B cell (primary cell): ENCODE measurements around the gene EFNA1. TPM values are rescaled to one million over a fixed set of nuclear protein-coding genes. Genes with fewer than 3 reads are reported as not detected.

Experiments
- ATAC-seq: fragments of 200-7000 bp; cut with Tn5 transposase; one replicate; pipeline ENCODE4 v1.10.0; 2021; ENCODE audit warnings: low read depth, mild to moderate bottlenecking, moderate number of reproducible peaks, moderate library complexity
- CTCF ChIA-PET: fragments of 350-600 bp; sonication (Branson Sonifier 250); formaldehyde crosslinking; loops from one replicate; lab custom pipeline; 2021; ENCODE audit warnings: antibody characterized with exemption, inconsistent platforms; lab: Charles Lee
- POLR2A ChIA-PET: fragments of 350-600 bp; sonication (Branson Sonifier 250); formaldehyde crosslinking; loops from one replicate; lab custom pipeline; 2021; ENCODE audit warnings: antibody characterized with exemption; lab: Charles Lee
- DNase-seq: peaks from one replicate; pipeline ENCODE4 v3.0.0; 2013
- H2AFZ ChIP-seq: 2 replicates; pipeline ENCODE4 v1.6.1; 2012; ENCODE audit warnings: mild to moderate bottlenecking, low read depth, low read length; ENCODE audit not compliant: insufficient read depth, poor library complexity, severe bottlenecking
- H3K27ac ChIP-seq, 2 donors: 1 replicate in 1 of 2; 2 replicates in 1 of 2; pipeline ENCODE4 v1.5.1; 2012 to 2013; ENCODE audit warnings: low read length in 2 of 2, mild to moderate bottlenecking in 2 of 2, moderate library complexity in 1 of 2
- H3K27me3 ChIP-seq, 4 experiments: fragments of 200-600 bp in 1 of 4; sonication (generic) in 1 of 4; replicated peaks in 1 of 4; 1 replicate in 2 of 4; 2 replicates in 2 of 4; pipeline versions ENCODE4 v1.6.1 to v1.7.0; 2013 to 2016; ENCODE audit warnings: low read length in 3 of 4, mild to moderate bottlenecking in 2 of 4, mixed read lengths in 1 of 4, moderate library complexity in 1 of 4; ENCODE audit not compliant: insufficient read depth in 4 of 4, control insufficient read depth in 3 of 4; ENCODE audit errors: control extremely low read depth in 1 of 4
- H3K36me3 ChIP-seq, 2 experiments: replicated peaks in 1 of 2; 1 replicate in 1 of 2; 2 replicates in 1 of 2; pipeline versions ENCODE4 v1.6.1 to v1.7.1; 2013; ENCODE audit warnings: low read length in 1 of 2; ENCODE audit not compliant: insufficient read depth in 2 of 2, control insufficient read depth in 1 of 2; ENCODE audit errors: control extremely low read depth in 1 of 2, extremely low read depth in 1 of 2
- H3K4me1 ChIP-seq, 2 donors: fragments of 200-600 bp in 1 of 2; sonication (generic) in 1 of 2; 1 replicate in 1 of 2; 2 replicates in 1 of 2; pipeline versions ENCODE4 v1.5.1 to v1.6.1; 2013 to 2017; ENCODE audit warnings: low read length in 2 of 2; ENCODE audit not compliant: control insufficient read depth in 2 of 2, insufficient read depth in 2 of 2
- H3K4me2 ChIP-seq: replicated peaks from 2 replicates; pipeline ENCODE3; 2012; ENCODE audit warnings: mild to moderate bottlenecking, low read depth, low read length; ENCODE audit not compliant: poor library complexity, severe bottlenecking
- H3K4me3 ChIP-seq, 5 experiments: fragments of 200-600 bp in 1 of 5; sonication (generic) in 1 of 5; 1 replicate in 3 of 5; 2 replicates in 2 of 5; pipeline versions ENCODE4 v1.5.1 to v1.7.0; 2011 to 2016; ENCODE audit warnings: low read length in 4 of 5, mild to moderate bottlenecking in 4 of 5, low read depth in 2 of 5, control low read depth in 1 of 5, moderate library complexity in 1 of 5; ENCODE audit not compliant: insufficient read depth in 1 of 5; ENCODE audit errors: control extremely low read depth in 1 of 5, extremely low read depth in 1 of 5
- H3K79me2 ChIP-seq: fragments of 200-600 bp; sonication (generic); one replicate; pipeline ENCODE4 v1.6.0; 2016; ENCODE audit warnings: low read length; ENCODE audit not compliant: control insufficient read depth, insufficient read depth
- H3K9ac ChIP-seq: fragments of 200-600 bp; sonication (generic); 2 replicates; pipeline ENCODE4 v1.6.1; 2017; ENCODE audit warnings: mild to moderate bottlenecking, low read length, moderate library complexity
- H3K9me3 ChIP-seq, 3 donors: one replicate each; pipeline versions ENCODE4 v1.6.1 to v1.7.1; 2013; ENCODE audit warnings: low read length in 2 of 3; ENCODE audit not compliant: control insufficient read depth in 2 of 3, insufficient read depth in 1 of 3; ENCODE audit errors: control extremely low read depth in 1 of 3
- H4K20me1 ChIP-seq: 2 replicates; pipeline ENCODE4 v1.6.0; 2012; ENCODE audit warnings: mild to moderate bottlenecking, low read length; ENCODE audit not compliant: insufficient read depth, control insufficient read depth, poor library complexity, severe bottlenecking
- H3K27ac Mint-ChIP-seq: one replicate; pipeline ENCODE4 v1.8.0; 2021; ENCODE audit warnings: mixed read lengths
- H3K27me3 Mint-ChIP-seq: one replicate; pipeline ENCODE4 v1.8.0; 2021; ENCODE audit warnings: mixed read lengths
- H3K4me1 Mint-ChIP-seq: one replicate; pipeline ENCODE4 v1.8.0; 2021; ENCODE audit warnings: mixed read lengths
- H3K4me3 Mint-ChIP-seq: one replicate; pipeline ENCODE4 v1.8.0; 2021; ENCODE audit warnings: mixed read lengths
- H3K9me3 Mint-ChIP-seq: one replicate; pipeline ENCODE4 v1.8.0; 2022; ENCODE audit warnings: mixed read lengths; ENCODE audit not compliant: insufficient read depth
- EZH2 ChIP-seq: IDR thresholded peaks from 2 replicates; pipeline ENCODE4 v1.6.1; 2012; ENCODE audit warnings: borderline replicate concordance, low read depth, mild to moderate bottlenecking, moderate library complexity, low read length; ENCODE audit not compliant: insufficient read depth, poor library complexity, severe bottlenecking
- WGBS: methylation state at CpG from one replicate; pipeline ENCODE4 v1.1.5; 2013; ENCODE audit warnings: missing lambda C conversion rate; ENCODE audit not compliant: insufficient coverage; 5-methylcytosine and 5-hydroxymethylcytosine counted together
- intact Hi-C: fragments of 100-400 bp; cut with micrococcal nuclease; formaldehyde crosslinking; loops from one replicate; pipeline ENCODE4 v1.10.0; 2022
- polyA plus RNA-seq: library from polyadenylated mRNA; depleted of rRNA; stranded (reverse); fragments of >200 nt; gene quantifications from 2 replicates; pipeline ENCODE4 v1.2.3, GENCODE V29; 2012
- total RNA-seq, 2 donors: library from RNA; stranded (reverse); fragments of 120-200 nt in 1 of 2; gene quantifications; 1 replicate in 1 of 2; 2 replicates in 1 of 2; pipeline versions ENCODE4 v1.2.3 to v1.2.4, GENCODE V29; 2013 to 2022
- TF ChIP-seq, protein P1 (sequence below): fragments of 200-600 bp; IDR thresholded peaks from one replicate; pipeline ENCODE4 v1.8.0; 2022; ENCODE audit warnings: antibody characterized with exemption, mild to moderate bottlenecking

EFNA1 gene
- total and polyA plus RNA-seq, 2 donors (not counting 1 experiment from before 2014, with no cell fraction given) = 0.28 TPM; not detected in 1

DNA sequence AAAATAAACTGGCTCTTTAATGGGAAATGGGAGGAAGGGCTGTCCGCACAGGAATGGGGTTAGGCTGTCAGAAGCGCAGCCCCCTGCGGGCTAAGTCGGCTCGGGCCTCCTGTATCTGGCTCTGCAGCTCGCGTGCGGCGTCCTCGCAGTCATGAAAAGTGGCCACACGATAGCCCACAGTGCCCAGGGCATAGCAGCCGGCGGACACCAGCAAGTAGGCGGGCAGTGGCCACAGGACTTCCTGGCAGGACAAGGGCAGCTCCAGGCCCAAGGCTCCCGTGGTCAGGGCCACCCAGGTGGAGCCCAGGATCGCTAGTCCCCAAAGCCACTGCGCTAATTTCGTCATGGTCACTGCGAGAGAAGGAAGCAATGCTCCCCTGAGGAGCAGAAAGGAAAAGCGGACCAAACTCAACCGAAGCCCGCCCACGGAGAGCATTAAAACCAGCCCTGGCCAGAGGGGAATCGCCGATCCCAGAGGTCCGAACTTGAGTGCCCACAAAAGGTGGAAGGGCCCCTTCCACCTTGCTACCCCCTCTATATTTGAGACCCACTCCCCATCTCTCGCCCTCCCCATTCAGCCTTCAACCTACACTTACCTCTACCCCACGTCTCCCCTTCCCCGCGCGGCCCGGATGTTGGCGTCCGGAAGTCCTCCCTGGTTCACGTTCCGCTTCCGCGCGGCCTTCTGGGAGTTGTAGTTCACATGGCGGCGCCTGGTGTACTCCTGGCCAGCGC lies 12.4 kb downstream of the EFNA1 start, which contains the start of gene DPM3:
Gene DPM3 (minus strand): TSS at position 637 of the 735 bp plus-strand sequence. CDS start 291 bp downstream, at position 346.
- Histone ChIP-seq H3K36me3 (peaks cover 0 to 5% of the 10 kb centered on the region in 2 experiments), H4K20me1 (peaks cover 9% of the 10 kb centered on the region), H3K9ac (peak within 1 kb of the TSS; percentile 86), H3K4me3 (peak within 1 kb of the TSS; percentile 66 to 89 (median 87)), H3K9me3 (no peaks in the 10 kb centered on the region), H3K4me2 (peak within 1 kb of the TSS; percentile 92), H2AFZ (peak within 1 kb of the TSS; percentile 86), H3K4me1 (peaks cover 17 to 24% of the 10 kb centered on the region in 2 donors), H3K27ac (peak within 1 kb of the TSS; percentile 58 to 79), H3K27me3 (no peaks in the 10 kb centered on the region), H3K79me2 (peaks cover 33% of the 10 kb centered on the region)
- peak within 1 kb of the TSS; percentile 94 for H3K27ac Mint-ChIP-seq
- 2% methylated on average over 41 of the region's 42 CpGs for WGBS
- no peaks in the 10 kb centered on the region for H3K9me3 Mint-ChIP-seq
- H3K4me3 Mint-ChIP-seq = peak within 1 kb of the TSS; percentile 99
- intact Hi-C loops = loop anchor here (1.0 kb wide), 4 partner anchors 9 to 32 kb away; partner anchors contain the start of gene EFNA1
- no peaks in the 10 kb centered on the region for H3K27me3 Mint-ChIP-seq
- peak; percentile 88 for DNase-seq
- peak; percentile 65 for ATAC-seq
- H3K4me1 Mint-ChIP-seq = peaks cover 43% of the 10 kb centered on the region
- ChIA-PET POLR2A (interaction anchor here (0.6 to 1.6 kb wide), 3 partner anchors 11 to 128 kb away, joined by 3 to 5 read pairs (median 5); partner anchors contain the start of gene KRTCAP2), CTCF (interaction anchor here (0.8 to 1.4 kb wide), 3 partner anchors 27 to 55 kb away, joined by 3 to 5 read pairs (median 3); no protein-coding TSS in a partner anchor)
- no peak for TF ChIP-seq EZH2
- TF ChIP-seq, protein P1, sequence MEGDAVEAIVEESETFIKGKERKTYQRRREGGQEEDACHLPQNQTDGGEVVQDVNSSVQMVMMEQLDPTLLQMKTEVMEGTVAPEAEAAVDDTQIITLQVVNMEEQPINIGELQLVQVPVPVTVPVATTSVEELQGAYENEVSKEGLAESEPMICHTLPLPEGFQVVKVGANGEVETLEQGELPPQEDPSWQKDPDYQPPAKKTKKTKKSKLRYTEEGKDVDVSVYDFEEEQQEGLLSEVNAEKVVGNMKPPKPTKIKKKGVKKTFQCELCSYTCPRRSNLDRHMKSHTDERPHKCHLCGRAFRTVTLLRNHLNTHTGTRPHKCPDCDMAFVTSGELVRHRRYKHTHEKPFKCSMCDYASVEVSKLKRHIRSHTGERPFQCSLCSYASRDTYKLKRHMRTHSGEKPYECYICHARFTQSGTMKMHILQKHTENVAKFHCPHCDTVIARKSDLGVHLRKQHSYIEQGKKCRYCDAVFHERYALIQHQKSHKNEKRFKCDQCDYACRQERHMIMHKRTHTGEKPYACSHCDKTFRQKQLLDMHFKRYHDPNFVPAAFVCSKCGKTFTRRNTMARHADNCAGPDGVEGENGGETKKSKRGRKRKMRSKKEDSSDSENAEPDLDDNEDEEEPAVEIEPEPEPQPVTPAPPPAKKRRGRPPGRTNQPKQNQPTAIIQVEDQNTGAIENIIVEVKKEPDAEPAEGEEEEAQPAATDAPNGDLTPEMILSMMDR = no peak
